DMS79 (cell line): Measurements from ENCODE around the gene NR2F6.

ENCODE experiments used
- DNase-seq: peaks from one replicate; lab custom pipeline; 2025; lab: John Stamatoyannopoulos, UW

Gene NR2F6

GRCh38 chr19:17263712-17264640 lies 18.3 kb upstream of the NR2F6 start:
- no peak for DNase-seq

GRCh38 chr19:17262557-17262956 lies 16.8 kb upstream of the NR2F6 start:
- DNase-seq, result no peak

GRCh38 chr19:17260842-17261325 lies 15.2 kb upstream of the NR2F6 start:
- peak; percentile 89 for DNase-seq

- no peak for DNase-seq
Observed at GRCh38 chr19:17259934-17260333, 14.2 kb upstream of the NR2F6 start.

GRCh38 chr19:17259118-17259780 lies 13.5 kb upstream of the NR2F6 start:
- no peak for DNase-seq

GRCh38 chr19:17256130-17256529 lies 10.4 kb upstream of the NR2F6 start:
- no peak for DNase-seq

- peak; percentile 23 for DNase-seq
Observed at GRCh38 chr19:17255150-17255621, 9.5 kb upstream of the NR2F6 start.

GRCh38 chr19:17254636-17255035 lies 8.9 kb upstream of the NR2F6 start:
- DNase-seq, result no peak

GRCh38 chr19:17249887-17250548 lies 4.3 kb upstream of the NR2F6 start:
- no peak for DNase-seq

- peak; percentile 57 for DNase-seq
Observed at GRCh38 chr19:17248011-17248776, 2.5 kb upstream of the NR2F6 start.

- DNase-seq, result no peak
Observed at GRCh38 chr19:17246681-17247425, 1.1 kb upstream of the NR2F6 start.

- DNase-seq, result no peak
Observed at GRCh38 chr19:17244618-17245534, 843 bp downstream of the NR2F6 start.

- peak; percentile 37 for DNase-seq
Observed at GRCh38 chr19:17243830-17244617, 1.7 kb downstream of the NR2F6 start.

GRCh38 chr19:17243211-17243829 lies 2.4 kb downstream of the NR2F6 start:
- no peak for DNase-seq

- DNase-seq, result no peak
Observed at GRCh38 chr19:17242431-17243208, 3.1 kb downstream of the NR2F6 start.

- no peak for DNase-seq
Observed at GRCh38 chr19:17240826-17241399, 4.8 kb downstream of the NR2F6 start.

GRCh38 chr19:17240062-17240752 lies 5.5 kb downstream of the NR2F6 start:
- no peak for DNase-seq
